Activated CD4-positive, alpha-beta T cell treated with anti-CD3 and anti-CD28 coated beads for 24 hours (primary cell): ENCODE data around the gene DPP6.

Source experiments
- DNase-seq, 2 donors: peaks; one replicate each; pipeline ENCODE4 v3.0.0-alpha.2; 2020; ENCODE audit warnings: low read depth in 2 of 2

DPP6 gene

DNA sequence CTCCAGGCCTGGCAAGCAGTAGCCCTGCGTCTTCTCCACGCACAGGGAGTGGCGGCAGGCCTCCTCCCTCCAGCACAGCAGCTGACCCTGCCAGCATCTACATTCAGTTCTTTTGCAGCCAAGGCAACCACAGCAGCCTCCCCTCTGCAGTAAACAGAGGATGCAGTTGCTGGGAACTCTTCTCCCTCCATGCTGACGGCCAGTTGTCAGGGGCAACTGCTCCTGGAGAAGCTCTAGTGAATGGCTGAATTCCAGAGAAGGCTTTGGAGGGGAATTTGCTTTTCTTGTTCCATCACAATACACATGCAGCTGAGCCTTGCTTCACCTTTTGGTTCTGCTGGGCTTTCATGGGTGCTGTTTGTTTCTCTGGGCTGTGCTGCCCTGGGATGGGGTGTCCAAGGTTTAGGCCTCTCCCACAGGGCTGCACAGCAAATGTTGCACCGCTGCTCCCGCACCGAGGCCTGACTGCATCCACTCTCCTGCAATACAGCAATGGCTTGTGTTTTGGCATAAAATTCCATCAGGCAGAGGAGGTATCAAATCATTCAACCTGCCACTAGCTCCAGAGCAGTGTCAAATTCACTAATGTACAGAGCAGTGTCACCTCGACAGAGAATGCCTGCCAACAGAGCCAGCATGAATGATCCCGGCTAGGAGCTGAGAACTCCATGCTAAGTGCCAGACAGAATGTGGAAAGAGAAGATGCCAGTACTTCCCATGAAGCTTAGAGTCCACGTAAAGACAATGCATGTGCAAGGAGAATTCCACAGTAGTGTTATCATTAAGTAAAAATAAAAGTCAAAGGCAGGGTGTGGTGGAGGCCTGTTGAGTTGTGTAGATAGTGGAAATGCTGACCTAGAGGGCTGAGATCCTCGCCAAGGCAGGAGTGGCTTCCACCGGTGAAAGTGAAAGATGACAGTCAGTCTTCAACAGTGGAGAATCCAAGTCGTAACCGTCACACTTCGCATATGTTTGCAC, 399.6 kb downstream of the DPP6 start:
- no peak for DNase-seq

DNA sequence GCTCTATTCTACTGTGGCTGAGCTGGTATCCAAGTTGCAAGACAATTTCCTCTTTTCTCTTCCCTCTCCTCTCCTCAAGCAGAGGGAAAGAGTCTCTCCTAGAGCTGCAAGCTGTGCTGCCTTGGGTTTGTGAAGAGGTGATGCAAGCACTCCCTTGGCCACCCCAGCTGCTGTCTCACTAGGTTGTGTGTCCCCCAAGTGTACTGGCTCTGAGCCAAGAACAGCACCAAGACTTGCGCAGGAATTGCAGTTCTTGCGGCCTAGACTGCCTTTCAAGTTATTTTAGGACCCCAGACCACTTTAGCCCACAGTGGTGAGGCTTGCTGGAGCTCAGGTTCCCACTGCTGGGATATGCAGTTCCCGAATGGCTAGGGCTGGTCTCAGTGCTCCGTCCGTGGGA, 411.6 kb downstream of the DPP6 start:
- DNase-seq = no peak

DNA sequence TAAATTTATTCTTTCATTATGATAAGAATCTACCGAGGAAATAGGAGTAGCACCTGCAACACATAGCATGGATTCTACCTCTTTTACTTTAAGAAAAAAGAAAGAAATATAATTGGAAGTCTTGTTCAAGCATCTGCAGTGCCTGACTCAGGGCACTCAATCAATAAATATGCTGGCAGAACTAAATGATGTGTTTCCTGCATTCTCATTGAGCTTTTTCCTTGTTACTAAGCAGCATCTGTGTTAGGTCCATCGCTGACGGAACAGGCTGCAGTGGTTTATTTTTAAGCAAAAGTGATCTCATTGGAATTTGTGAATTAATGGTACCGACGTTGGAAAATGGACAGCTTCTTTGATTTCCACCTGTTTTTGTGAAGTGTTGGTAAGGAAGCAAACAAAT, 417.5 kb downstream of the DPP6 start:
- DNase-seq = no peak

DNA sequence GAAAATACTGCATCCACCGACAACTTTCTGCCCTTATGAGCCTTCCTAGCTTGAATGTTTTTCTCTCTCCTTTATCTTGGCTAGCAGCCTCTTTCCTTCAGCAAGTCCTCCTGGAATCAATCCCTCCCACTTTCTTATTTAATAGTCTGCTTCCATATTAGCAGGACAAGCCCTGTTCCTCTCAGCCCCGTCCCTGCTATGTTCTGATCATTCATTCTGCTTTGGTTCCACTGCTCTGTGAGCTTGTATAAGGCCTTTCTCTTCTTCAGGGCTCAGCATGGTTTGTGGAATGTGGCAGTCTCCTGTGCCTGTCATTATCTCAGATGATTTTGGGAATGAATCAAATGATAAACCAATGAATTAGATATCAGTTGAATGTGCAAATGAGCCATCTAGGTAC, 420.1 kb downstream of the DPP6 start:
- DNase-seq = no peak

DNA sequence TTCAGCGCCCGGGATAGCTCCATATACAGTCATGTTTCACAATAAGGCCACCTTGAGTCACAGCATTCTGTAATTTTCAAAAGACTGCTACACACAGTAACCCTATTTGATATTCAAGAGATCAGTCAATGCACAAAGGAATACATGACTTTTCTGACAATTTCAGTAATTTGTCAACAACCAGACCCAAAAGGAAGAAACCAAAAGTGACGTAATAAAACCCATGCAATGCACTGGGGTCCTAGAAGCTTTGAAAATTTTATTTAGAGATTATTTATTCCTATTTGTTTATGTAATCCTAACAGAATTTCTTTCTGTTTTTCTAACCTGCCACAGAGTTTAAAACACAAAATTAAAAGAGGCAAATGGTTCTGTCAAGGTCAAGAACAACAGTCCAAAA, 421.2 kb downstream of the DPP6 start:
- no peak for DNase-seq

DNA sequence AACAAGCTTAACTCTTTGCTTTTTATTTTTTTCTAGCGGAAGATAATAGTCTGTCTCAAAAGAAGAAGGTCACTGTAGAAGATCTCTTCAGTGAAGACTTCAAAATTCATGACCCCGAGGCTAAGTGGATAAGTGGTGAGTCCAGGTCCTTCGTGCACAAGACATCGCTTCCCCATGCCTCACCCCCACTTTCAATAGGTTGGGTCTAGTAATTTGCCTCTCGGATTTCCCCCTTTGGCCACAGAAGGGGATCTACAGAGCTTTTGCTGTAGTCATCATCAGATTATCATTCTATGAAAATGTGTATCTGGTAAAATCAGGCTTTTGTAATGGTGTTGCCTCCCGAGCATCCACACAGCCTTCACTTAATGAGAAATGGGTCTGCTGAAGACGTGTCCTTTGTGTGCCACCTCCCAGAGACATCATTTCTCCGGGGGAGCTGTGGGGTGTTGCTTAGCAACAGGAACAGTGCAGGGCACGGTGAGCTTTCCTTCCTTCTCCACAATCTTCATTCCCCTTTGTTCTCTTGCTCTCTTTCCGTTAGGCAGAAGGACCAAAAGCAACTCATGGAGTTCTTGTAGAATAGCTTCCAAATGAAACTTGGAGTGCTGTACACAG, 422.8 kb downstream of the DPP6 start:
- DNase-seq = no peak

DNA sequence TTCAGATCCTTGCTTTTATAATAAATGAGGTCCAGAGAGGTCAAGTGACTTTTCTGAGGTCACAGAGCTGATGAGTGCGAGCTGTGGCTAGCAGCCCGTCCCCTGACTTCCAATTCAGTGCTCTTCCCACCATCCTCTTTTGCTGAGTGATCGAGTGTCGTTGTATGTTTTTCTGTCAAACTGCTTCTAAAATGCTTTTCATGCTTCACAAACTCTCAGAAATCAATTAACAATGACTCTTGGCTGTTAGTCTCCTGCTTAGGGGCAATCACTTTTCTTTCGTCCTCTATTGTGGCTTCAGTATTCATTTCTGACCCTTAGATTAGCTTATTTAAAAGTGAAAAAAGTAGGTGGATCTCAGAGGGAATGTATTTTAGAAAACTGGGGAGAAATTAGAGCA, 423.7 kb downstream of the DPP6 start:
- DNase-seq = no peak

DNA sequence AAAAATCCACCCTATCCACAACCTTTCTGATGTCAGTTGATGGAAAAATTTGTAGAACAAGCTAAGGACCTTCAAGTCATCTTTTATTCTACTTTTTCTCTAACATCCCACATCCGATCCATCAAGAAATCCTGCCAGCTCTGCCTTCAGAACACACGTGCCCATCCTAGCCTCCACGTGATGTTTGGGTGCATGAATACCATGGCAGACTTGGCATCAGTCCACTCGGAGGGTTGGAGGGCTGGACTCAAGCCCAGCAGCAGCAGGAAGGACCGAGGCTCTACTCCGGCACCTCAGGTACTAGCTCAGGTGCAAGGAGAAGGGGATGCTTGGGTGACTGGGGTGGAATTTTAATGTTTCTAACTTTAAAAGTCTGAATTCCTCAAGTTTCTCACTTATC, 428.6 kb downstream of the DPP6 start:
- no peak for DNase-seq

DNA sequence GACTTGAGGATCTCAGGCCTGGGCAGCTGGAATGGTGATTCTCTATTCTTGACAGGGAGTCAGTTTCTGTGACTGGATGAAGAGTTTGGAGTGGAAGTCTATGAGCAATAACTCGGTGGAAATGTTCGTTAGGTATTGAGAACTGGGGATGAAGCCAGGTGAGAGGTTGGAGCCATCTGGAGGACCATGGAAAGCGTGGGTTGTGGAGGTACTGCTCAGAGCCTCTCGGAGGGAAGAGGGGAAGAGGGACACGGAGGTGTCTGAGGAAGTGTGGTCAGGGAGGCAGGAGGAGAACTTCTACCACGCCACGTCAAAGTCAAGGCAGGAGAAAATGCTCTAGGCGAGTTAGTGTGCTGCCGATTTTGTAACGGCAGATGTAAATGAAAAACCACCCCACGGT, 430.7 kb downstream of the DPP6 start:
- DNase-seq = no peak

DNA sequence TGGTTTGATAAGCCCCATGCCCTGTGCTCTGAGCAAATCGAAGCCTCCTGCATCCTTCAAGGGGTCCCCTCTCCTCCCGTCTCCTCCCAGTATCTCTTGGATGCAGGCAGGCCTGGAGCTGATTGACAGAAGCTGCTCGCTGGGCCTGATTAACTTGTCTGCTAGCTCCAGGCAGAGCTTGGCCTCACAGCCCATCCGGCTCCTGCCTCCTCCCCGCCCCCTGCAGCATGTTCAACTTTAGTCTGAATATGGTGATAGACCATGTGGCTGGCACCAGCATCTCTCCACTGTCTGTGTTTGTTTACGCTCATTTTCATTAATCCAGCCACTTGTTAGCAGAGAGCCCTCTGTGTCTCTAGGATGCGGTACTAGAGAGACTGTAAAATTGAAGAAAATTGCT, 432.2 kb downstream of the DPP6 start:
- DNase-seq = no peak

DNA sequence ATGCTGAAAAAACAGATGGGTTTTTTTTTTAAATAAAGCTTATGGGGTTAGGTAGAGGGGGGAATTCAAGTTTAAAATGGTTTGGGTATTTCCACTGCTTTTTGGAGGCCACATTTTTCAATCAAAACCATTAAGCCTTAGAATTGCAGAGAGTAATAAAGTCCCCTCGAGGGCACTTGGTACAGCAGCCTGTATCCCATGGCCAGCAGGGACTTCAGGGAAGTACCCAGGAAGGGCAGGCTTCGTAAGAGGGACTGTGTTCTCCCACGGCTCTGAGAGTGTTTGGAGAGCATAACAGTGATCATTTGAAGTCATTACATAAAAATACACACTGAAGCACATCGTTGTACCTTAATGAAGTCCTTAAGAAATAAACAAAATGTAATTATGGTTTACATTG, 432.7 kb downstream of the DPP6 start:
- DNase-seq = no peak

DNA sequence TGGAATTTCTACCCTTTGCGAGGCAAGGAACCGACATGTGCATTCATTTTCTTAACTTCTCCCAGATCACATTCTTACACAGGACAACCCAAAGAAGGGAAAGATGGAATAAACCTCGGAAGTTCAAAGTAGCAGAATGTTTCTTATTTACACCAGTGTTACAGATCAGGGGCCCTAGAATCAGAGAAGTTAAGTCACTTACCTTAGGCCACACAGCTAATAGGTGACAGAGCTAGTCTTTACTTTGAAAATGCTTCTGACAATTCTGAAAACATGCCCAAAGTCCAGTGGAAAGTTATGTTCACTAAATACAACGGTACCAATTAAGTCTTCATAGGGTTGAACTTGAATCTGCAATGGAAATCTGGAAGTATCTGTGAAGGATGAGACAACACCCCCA, 437.7 kb downstream of the DPP6 start:
- no peak for DNase-seq

DNA sequence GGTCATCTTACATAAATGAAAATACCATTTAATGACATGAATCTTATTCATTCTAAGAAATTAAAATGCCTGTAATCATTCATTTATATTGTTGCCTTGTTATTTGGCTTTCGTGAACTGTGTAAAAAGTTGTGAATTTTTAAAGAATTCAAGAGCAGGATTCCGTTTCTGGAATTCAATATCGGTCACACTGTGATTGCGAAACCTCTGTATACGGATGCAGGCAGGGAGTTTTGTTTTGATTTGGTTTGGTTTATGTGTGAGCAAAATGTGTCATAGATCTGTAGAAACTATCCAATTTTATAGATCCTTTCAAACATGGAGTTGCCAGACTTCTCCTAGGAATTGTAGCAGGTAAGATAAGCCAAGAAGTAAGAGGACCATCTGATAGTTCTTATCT, 441.4 kb downstream of the DPP6 start:
- no peak for DNase-seq

DNA sequence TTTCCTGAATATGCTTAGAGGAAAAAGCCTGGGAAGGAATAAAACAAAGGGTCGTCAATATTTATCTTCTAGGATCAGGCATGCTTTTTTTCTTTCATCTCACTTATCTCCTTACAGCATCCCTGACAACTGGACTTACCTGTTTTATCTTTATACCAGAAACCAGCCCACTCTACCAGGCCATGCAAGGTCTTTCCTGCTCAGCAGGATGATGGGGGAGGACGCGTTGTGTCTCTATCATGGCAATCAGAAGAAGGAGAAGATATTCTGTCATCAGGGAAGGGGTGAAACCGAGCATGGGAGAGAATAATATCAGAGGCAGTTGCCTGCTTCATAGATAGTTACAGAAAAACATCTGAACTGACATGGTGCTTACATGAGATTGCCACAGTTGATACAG, 445.6 kb downstream of the DPP6 start:
- DNase-seq = no peak

DNA sequence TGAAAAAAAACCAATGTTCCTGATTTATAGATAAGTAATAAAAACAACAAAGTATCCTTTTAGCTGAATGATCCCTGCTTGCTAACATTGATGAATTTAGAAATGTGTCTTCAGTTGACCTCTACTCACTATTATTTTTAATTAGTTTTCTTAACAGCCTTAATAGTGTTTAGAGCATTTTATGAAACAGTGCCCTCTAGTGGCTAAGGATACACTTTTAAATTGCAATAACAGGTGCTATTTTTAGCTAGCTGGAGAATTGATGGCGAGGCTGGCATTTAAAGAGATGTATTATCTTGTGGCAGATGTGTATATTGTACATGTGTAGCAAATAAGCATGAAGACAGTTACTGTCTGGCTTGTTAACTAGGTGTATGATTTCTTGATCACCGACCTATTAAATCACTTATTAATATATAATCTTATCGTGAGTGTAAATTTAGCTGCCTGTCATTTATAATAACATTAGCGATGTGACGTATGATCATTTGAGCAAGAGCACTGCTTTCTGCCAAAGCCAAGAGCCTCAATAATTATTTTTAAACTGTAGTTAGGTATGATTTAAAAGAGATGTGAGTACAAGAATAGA, 451.9 kb downstream of the DPP6 start:
- DNase-seq = no peak

DNA sequence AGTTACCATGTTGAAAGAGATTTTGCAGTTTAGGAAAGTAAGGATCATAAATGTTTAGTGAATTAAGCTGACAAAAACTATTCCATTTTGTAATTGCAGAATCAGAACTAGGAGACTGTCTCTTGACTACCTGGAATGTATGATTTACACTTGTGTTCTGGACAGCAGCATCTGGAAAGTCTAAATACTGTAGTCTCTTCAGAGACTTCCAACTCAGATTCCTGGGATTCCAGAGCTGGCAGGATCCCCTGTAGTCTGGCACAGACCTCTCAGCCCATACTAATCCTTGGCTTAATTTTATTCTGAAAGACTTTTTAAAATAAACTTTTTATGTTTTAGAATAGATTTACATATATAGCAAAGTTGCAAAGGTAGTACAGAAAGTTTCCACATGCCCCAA, 452.7 kb downstream of the DPP6 start:
- DNase-seq = no peak

DNA sequence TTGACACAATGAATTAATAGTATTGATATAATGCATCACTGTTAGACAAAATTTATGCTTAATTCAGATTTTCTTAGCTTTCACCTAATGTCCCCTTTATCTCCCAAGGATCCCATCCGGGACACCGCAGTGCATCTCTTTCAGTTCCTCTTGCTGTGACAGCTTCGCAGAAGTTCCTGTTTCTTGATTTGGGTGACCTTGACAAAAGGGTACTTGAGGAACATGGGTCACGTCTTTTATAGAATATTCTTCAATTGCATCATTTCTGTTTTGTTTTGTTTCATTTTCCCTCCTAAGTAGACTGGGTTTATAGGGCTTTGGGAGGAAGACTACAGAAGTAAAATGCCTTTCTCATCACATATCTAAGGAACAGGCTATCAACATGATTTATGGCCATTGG, 453.2 kb downstream of the DPP6 start:
- no peak for DNase-seq

DNA sequence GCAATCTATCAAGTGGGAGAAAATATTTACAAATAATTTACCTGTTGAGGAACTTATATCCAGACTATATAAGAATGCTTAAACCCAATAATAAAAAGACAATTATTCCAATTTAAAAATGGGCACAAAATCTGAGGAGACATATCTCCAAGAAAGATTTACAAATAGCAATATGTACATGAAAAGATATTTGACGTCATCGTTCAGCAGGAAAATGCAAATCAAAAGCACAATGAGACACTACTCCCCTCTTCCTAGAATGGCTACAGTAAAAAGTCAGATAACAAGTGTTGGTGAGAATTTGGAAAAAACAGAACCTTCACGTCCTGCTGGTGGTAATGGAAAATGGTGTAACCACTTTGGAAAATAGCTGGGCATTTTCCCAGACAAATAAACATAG, 457.0 kb downstream of the DPP6 start:
- DNase-seq = no peak

DNA sequence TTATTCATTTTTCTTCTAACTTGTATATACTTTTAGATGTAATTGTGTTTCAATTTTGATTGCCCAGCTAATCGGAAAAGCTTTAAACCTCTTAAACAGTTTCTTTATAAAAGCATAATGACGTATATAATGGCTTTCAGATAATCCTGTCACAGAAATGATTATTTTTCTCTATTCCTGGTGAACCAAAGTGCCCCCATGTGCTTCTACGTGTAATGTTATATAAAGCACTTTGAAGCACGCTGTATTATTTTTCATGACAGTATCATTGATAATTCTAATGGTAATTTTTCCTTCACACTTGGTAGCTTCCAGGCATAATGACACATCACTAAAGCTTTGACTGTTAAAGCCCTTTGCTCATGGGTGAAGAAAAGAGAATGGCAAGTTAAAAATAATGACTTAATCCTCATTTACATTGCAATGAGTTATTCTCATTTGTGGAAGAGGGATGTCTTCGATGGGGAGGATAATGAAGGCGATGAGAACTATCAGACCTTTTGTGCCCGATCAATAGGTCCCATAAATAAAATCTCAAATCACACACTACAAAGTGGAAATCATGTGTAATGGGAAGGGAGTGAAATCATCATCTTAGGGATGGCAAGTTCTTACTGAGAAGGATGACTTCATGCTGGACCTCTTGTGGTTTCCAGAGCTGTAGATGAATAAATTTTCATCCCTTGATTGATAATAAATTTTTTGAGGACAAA, 460.1 kb downstream of the DPP6 start:
- DNase-seq = no peak

DNA sequence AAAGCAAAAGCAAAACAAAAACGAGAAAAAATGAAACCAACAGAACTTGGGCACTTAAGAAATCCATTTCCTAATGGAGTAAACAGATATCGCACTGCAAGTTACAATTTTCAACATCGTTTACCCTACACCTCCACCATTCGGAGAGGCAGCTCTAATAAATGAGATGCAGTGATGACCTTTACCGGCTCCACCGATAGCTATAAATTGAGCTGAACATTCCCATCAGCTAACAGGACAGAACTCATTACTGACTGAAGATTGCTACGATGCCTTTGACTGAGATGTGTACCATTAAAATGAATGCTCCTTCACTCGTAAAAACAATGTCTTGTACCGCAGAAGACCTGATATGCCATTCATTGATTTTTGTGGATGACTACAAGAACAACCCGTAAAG, 465.6 kb downstream of the DPP6 start:
- no peak for DNase-seq

DNA sequence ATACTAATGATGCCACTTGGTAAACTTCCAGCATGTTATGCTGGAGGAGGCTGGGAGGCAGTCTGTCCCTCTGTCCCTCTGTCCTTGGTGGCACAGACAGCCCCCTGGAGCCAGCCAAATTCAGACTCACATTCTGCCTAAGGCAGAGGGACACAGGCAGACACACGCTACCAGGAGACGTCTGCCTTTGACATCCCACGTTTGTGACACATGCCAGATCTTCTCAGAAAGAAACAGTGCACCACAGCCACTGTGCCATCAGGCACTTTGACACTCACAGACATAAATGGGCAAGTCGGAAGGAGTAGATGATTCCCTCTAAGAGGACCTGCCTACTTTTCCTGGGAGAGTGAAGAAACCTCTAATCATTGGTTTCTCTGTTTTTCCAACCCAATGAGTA, 467.0 kb downstream of the DPP6 start:
- no peak for DNase-seq

DNA sequence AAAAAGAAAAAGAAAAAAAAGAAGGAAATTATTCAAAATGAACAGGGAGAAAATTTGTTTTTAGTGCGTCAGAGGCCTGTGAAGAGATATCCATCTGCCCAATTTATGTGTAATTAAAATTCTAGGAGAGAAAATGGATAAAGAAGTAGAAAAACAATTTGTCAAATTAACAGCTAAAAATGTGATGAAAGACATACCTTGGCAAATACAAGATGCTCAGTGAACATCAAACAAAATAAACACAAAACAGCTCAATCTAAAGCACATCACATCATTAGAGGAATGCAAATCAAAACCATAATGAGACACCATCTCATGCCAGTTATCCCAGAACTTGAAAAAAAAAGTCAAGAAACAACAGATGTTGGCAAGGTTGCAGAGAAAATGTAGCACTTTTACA, 477.9 kb downstream of the DPP6 start:
- DNase-seq = no peak
